AG10803 (cell line): ENCODE results near the gene PIP4P1.
"Not testable (repeated sequence)": the region's sequence is repeated elsewhere in the genome, so short reads cannot be mapped to it uniquely, and the experiment has no call there.

ENCODE experiments used
- DNase-seq: peaks from one replicate; pipeline ENCODE4 v3.0.0; 2010; ENCODE audit warnings: low read depth
- H3K4me3 ChIP-seq: 2 replicates; pipeline ENCODE4 v1.5.1; 2011; ENCODE audit warnings: mild to moderate bottlenecking, low read length, control low read depth
- CTCF ChIP-seq: conservative IDR thresholded peaks from 2 replicates; pipeline ENCODE4 v1.5.1; 2011; ENCODE audit warnings: mild to moderate bottlenecking, low read length, control low read depth, inconsistent platforms

The PIP4P1 gene

GRCh38 chr14:20446889-20447288 lies 14.3 kb downstream of the PIP4P1 start:
- DNase-seq = no peak
- H3K4me3 ChIP-seq = no peak overlapping the region
- no peak for TF ChIP-seq CTCF

- DNase-seq, H3K4me3 ChIP-seq: not testable (repeated sequence)
Measured at GRCh38 chr14:20443650-20444049, 17.6 kb downstream of the PIP4P1 start.

- TF ChIP-seq CTCF = no peak
- no peak overlapping the region for H3K4me3 ChIP-seq
- DNase-seq = no peak
Measured at GRCh38 chr14:20441461-20441860, 19.8 kb downstream of the PIP4P1 start.

- TF ChIP-seq CTCF = no peak
Measured at GRCh38 chr14:20440882-20441281, 20.4 kb downstream of the PIP4P1 start.

GRCh38 chr14:20440465-20440864 lies 20.8 kb downstream of the PIP4P1 start:
- TF ChIP-seq CTCF = no peak
- no peak overlapping the region for H3K4me3 ChIP-seq
- DNase-seq = no peak

More at GRCh38 chr14:20440882-20441281, 20.4 kb downstream of the PIP4P1 start:
- DNase-seq = no peak
- H3K4me3 ChIP-seq = no peak overlapping the region

- no peak overlapping the region for H3K4me3 ChIP-seq
- no peak for DNase-seq
- TF ChIP-seq CTCF = no peak
Measured at GRCh38 chr14:20438664-20439063, 22.6 kb downstream of the PIP4P1 start.

GRCh38 chr14:20436363-20436755 lies 24.9 kb downstream of the PIP4P1 start:
- no peak overlapping the region for H3K4me3 ChIP-seq
- TF ChIP-seq CTCF = no peak
- DNase-seq = peak; percentile 77
